PC-9 (cell line): ENCODE measurements around the gene CDX1. TPM values are rescaled to one million over a fixed set of nuclear protein-coding genes. Genes with fewer than 3 reads are reported as not detected.
"Not testable (repeated sequence)": the region's sequence is repeated elsewhere in the genome, so short reads cannot be mapped to it uniquely, and the experiment has no call there.

ENCODE experiments used
- BruUV-seq: library from RNA; stranded (reverse); fragments of 400-500 nt; replicated peaks from 2 replicates; lab custom pipeline; 2021; lab: Mats Ljungman, UMichigan
- CTCF ChIA-PET: fragments of 300-600 bp; sonication (Branson Sonifier 250); formaldehyde crosslinking; loops from one replicate; lab custom pipeline; 2022; ENCODE audit warnings: antibody characterized with exemption; lab: Charles Lee
- POLR2A ChIA-PET: fragments of 300-600 bp; sonication (Branson Sonifier 250); formaldehyde crosslinking; loops from one replicate; lab custom pipeline; 2022; ENCODE audit warnings: antibody characterized with exemption; ENCODE audit not compliant: unreplicated experiment; lab: Charles Lee
- DNase-seq, 2 experiments: peaks; one replicate each; pipeline versions ENCODE4 v3.0.0 to v3.0.0-alpha.2; 2015 to 2022; ENCODE audit warnings: mixed read lengths in 1 of 2
- H2AFZ ChIP-seq: fragments of 200-600 bp; sonication (generic); 2 replicates; pipeline ENCODE4 v1.8.1; 2017; ENCODE audit warnings: antibody characterized with exemption
- H3F3A ChIP-seq: fragments of 200-600 bp; sonication (generic); 2 replicates; pipeline ENCODE4 v1.8.1; 2017; ENCODE audit warnings: antibody characterized with exemption, mild to moderate bottlenecking, low read depth; ENCODE audit not compliant: insufficient read depth
- H3K27ac ChIP-seq: fragments of 200-600 bp; sonication (generic); 2 replicates; pipeline ENCODE4 v1.6.1; 2016; ENCODE audit warnings: mixed run types
- H3K27me3 ChIP-seq: fragments of 200-600 bp; sonication (generic); 2 replicates; pipeline ENCODE4 v1.6.1; 2016; ENCODE audit warnings: low read depth, mixed run types; ENCODE audit not compliant: insufficient read depth
- H3K36me3 ChIP-seq: fragments of 200-600 bp; sonication (generic); 2 replicates; pipeline ENCODE4 v1.6.1; 2016; ENCODE audit warnings: low read depth, mixed run types
- H3K4me1 ChIP-seq: fragments of 200-600 bp; sonication (generic); replicated peaks from 2 replicates; pipeline ENCODE4 v1.6.1; 2016; ENCODE audit warnings: mixed run types; ENCODE audit not compliant: insufficient read depth
- H3K4me2 ChIP-seq: fragments of 200-600 bp; sonication (generic); 2 replicates; pipeline ENCODE4 v1.6.1; 2017; ENCODE audit warnings: mixed run types
- H3K4me3 ChIP-seq: fragments of 200-600 bp; sonication (generic); 2 replicates; pipeline ENCODE4 v1.6.1; 2016; ENCODE audit warnings: mixed run types
- H3K79me2 ChIP-seq: fragments of 200-600 bp; sonication (generic); 2 replicates; pipeline ENCODE4 v1.6.1; 2017; ENCODE audit warnings: low read depth, mixed run types
- H3K9me2 ChIP-seq: fragments of 200-600 bp; sonication (generic); 2 replicates; pipeline ENCODE4 v1.8.1; 2017; ENCODE audit warnings: mild to moderate bottlenecking; ENCODE audit not compliant: insufficient read depth
- H3K9me3 ChIP-seq: fragments of 200-600 bp; sonication (generic); 2 replicates; pipeline ENCODE4 v1.8.1; 2016; ENCODE audit warnings: low read depth; ENCODE audit not compliant: insufficient read depth
- H4K20me1 ChIP-seq: fragments of 200-600 bp; sonication (generic); 2 replicates; pipeline ENCODE4 v1.8.1; 2017; ENCODE audit not compliant: insufficient read depth
- EZH2 ChIP-seq: fragments of 200-600 bp; sonication (generic); IDR thresholded peaks from 2 replicates; pipeline ENCODE4 v1.8.0; 2017; ENCODE audit warnings: antibody characterized with exemption, low read depth
- intact Hi-C: fragments of 100-400 bp; cut with micrococcal nuclease; formaldehyde crosslinking; loops from one replicate; pipeline ENCODE4 v1.10.0; 2022; ENCODE audit not compliant: unreplicated experiment
- total RNA-seq: library from RNA; stranded (reverse); gene quantifications from 2 replicates; pipeline ENCODE4 v1.2.3, GENCODE V29; 2021
- TF ChIP-seq, protein P1 (sequence below): fragments of 200-600 bp; sonication (generic); conservative IDR thresholded peaks from 2 replicates; pipeline ENCODE4 v1.6.1; 2017; ENCODE audit warnings: mixed run types, antibody characterized with exemption, mild to moderate bottlenecking, moderate library complexity

Gene CDX1
- total RNA-seq, 1 experiment from 2014 or later = not detected

DNA sequence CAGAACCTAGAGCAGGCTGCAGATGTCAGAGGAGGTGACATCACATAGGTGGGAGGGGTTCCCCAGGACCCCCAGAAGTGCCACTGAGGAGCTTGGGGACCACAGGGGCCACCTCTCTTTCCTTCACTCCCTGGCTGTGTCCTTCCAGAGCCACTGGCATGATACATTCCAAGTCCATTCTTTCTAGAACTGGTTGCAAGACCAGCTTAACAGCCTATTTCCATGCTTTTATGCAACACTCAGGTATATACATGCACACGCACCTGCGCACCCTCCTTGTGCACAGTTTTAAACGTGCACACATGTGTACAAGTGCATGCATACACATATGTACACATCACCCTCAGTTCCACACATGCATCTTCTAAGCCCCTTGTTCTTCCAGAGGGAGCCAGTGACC lies 63.0 kb downstream of the CDX1 start:
- Histone ChIP-seq H3K4me1 (peaks cover 8% of the 10 kb centered on the region; the same call in 1 of the 2 replicates), H3K4me2 (no peak overlapping the region), H3K4me3 (no peak overlapping the region), H2AFZ (no peak overlapping the region), H3F3A (no peaks in the 10 kb centered on the region), H3K79me2 (no peaks in the 10 kb centered on the region), H3K9me3 (no peaks in the 10 kb centered on the region), H3K9me2 (no peaks in the 10 kb centered on the region), H4K20me1 (no peaks in the 10 kb centered on the region), H3K27me3 (no peaks in the 10 kb centered on the region), H3K27ac (no peak overlapping the region), H3K36me3 (no peaks in the 10 kb centered on the region)
- POLR2A ChIA-PET = no interaction called here
- CTCF ChIA-PET = no interaction called here
- BruUV-seq = no TSS peak
- intact Hi-C loops = no loop called here
- no peak for DNase-seq
- no peak for TF ChIP-seq EZH2
- TF ChIP-seq, protein P1, sequence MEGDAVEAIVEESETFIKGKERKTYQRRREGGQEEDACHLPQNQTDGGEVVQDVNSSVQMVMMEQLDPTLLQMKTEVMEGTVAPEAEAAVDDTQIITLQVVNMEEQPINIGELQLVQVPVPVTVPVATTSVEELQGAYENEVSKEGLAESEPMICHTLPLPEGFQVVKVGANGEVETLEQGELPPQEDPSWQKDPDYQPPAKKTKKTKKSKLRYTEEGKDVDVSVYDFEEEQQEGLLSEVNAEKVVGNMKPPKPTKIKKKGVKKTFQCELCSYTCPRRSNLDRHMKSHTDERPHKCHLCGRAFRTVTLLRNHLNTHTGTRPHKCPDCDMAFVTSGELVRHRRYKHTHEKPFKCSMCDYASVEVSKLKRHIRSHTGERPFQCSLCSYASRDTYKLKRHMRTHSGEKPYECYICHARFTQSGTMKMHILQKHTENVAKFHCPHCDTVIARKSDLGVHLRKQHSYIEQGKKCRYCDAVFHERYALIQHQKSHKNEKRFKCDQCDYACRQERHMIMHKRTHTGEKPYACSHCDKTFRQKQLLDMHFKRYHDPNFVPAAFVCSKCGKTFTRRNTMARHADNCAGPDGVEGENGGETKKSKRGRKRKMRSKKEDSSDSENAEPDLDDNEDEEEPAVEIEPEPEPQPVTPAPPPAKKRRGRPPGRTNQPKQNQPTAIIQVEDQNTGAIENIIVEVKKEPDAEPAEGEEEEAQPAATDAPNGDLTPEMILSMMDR = no peak

DNA sequence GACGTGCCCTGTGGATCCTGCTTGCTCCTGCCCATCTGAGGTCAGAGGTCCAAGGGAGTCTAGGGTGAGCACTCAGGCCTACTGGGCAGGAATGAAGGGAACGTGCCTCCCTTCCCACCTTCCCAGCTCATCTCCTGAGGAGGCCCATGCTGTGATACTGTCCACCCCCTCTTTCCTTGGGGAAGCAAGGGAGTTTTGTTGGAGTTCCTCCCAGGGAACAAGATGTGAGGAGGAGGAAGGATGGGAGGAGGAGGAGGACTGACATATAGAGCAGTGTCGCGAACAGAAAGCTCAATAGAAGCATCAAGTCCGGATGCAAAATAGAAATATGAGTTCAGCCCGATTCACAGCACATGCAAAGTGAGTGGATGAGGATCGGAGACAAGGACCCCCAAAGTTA lies 64.3 kb downstream of the CDX1 start:
- Histone ChIP-seq H3K36me3 (no peaks in the 10 kb centered on the region), H2AFZ (no peak overlapping the region), H3K4me2 (no peak overlapping the region), H3K27ac (no peak overlapping the region), H3K9me3 (no peaks in the 10 kb centered on the region), H3K4me3 (no peak overlapping the region), H3F3A (no peaks in the 10 kb centered on the region), H3K79me2 (no peaks in the 10 kb centered on the region), H3K4me1 (peaks cover 8% of the 10 kb centered on the region; the same call in 1 of the 2 replicates), H4K20me1 (no peaks in the 10 kb centered on the region), H3K27me3 (no peaks in the 10 kb centered on the region), H3K9me2 (no peaks in the 10 kb centered on the region)
- ChIA-PET CTCF (interaction anchor here (0.6 kb wide), 1 partner anchor 1110 kb away, joined by 3 read pairs; no protein-coding TSS in a partner anchor), POLR2A (no interaction called here)
- intact Hi-C loops = no loop called here
- no TSS peak for BruUV-seq
- TF ChIP-seq EZH2 = no peak
- TF ChIP-seq, protein P1 = no peak
- no peak for DNase-seq

GRCh38 chr5:150233706-150234105 lies 67.1 kb downstream of the CDX1 start:
- H3K36me3 ChIP-seq, CTCF ChIA-PET, H3K4me1 ChIP-seq, H4K20me1 ChIP-seq, H3F3A ChIP-seq, H3K79me2 ChIP-seq, H3K4me3 ChIP-seq, H3K27ac ChIP-seq, H3K9me2 ChIP-seq, H2AFZ ChIP-seq, BruUV-seq, intact Hi-C loops, DNase-seq, POLR2A ChIA-PET, H3K9me3 ChIP-seq, H3K4me2 ChIP-seq, H3K27me3 ChIP-seq: not testable (repeated sequence)

Other genes starting within 250 kb of the CDX1 start
- 0.35 and 0.50 TPM in 2 replicates for gene PDE6A, start 222.0 kb upstream of the CDX1 start, total RNA-seq
- 10.2 and 13.5 TPM in 2 replicates for gene SLC26A2, start 206.0 kb upstream of the CDX1 start, total RNA-seq
- 3.0 and 3.9 TPM in 2 replicates for gene TIGD6, start 166.1 kb upstream of the CDX1 start, total RNA-seq
- gene HMGXB3, start 166.0 kb upstream of the CDX1 start, total RNA-seq = 38.0 and 43.1 TPM in 2 replicates
- gene CSF1R, start 80.2 kb upstream of the CDX1 start, total RNA-seq = 0.72 and 0.95 TPM in 2 replicates
- 0.08 TPM in 1 of 2 replicates, not detected in the other for gene PDGFRB, start 10.9 kb upstream of the CDX1 start, total RNA-seq
- gene SLC6A7, start 23.3 kb downstream of the CDX1 start, total RNA-seq = 0.25 TPM in 1 of 2 replicates, not detected in the other
- 0.13 and 0.65 TPM in 2 replicates for gene CAMK2A, start 123.0 kb downstream of the CDX1 start, total RNA-seq
- 2.6 and 3.2 TPM in 2 replicates for gene ARSI, start 136.1 kb downstream of the CDX1 start, total RNA-seq
- 68.4 and 75.3 TPM in 2 replicates for gene TCOF1, start 190.9 kb downstream of the CDX1 start, total RNA-seq
- gene CD74, start 246.1 kb downstream of the CDX1 start, total RNA-seq = 41.1 and 52.0 TPM in 2 replicates